Measurements from ENCODE around the gene CFAP74.

GRCh38 chr1:1890506-1891348 is 112.9 kb downstream of the CFAP74 start, which contains the start of gene GNB1:
- no peak for TF ChIP-seq POLR2A (IDR thresholded peaks at IDR 0.05)
- TF ChIP-seq CTCF (IDR thresholded peaks at IDR 0.05) = no peak
- TF ChIP-seq EP300 (IDR thresholded peaks at IDR 0.05; ENCODE audit: low read depth) = no peak
- peak; percentile 74 to 92 (median 87) for TF ChIP-seq POLR2AphosphoS5 (IDR thresholded peaks at IDR 0.05)

Measured in transverse colon (tissue), 4 donors.